ENCODE data around the gene LZTS3.
"Not testable (repeated sequence)": the region's sequence is repeated elsewhere in the genome, so short reads cannot be mapped to it uniquely, and the experiment has no call there.

The LZTS3 gene

GRCh38 chr20:3146732-3147341 is 26.5 kb downstream of the LZTS3 start:
- DNase-seq (ENCODE audit: extremely low read depth in 1 of 2, low read depth in 1 of 2), result no peak

- no peak for DNase-seq (ENCODE audit: extremely low read depth in 1 of 2, low read depth in 1 of 2)
These were observed 31.6 kb downstream of the LZTS3 start for GRCh38 chr20:3141757-3142156.

GRCh38 chr20:3137492-3137891 is 35.9 kb downstream of the LZTS3 start:
- no peak for DNase-seq (ENCODE audit: extremely low read depth in 1 of 2, low read depth in 1 of 2)

GRCh38 chr20:3135507-3136070 is 37.8 kb downstream of the LZTS3 start:
- no peak for DNase-seq (ENCODE audit: extremely low read depth in 1 of 2, low read depth in 1 of 2)

- no peak for DNase-seq (ENCODE audit: extremely low read depth in 1 of 2, low read depth in 1 of 2)
These were observed 39.2 kb downstream of the LZTS3 start for GRCh38 chr20:3134151-3134550.

- no peak for DNase-seq (ENCODE audit: extremely low read depth in 1 of 2, low read depth in 1 of 2)
These were observed 40.2 kb downstream of the LZTS3 start for GRCh38 chr20:3133155-3133554.

- no peak for DNase-seq (ENCODE audit: extremely low read depth in 1 of 2, low read depth in 1 of 2)
These were observed 43.2 kb downstream of the LZTS3 start for GRCh38 chr20:3130051-3130600.

GRCh38 chr20:3129094-3129493 is 44.3 kb downstream of the LZTS3 start:
- DNase-seq (ENCODE audit: extremely low read depth in 1 of 2, low read depth in 1 of 2), result no peak

GRCh38 chr20:3128275-3128984 is 44.9 kb downstream of the LZTS3 start:
- DNase-seq (ENCODE audit: extremely low read depth in 1 of 2, low read depth in 1 of 2), result no peak

GRCh38 chr20:3126527-3126859 is 46.9 kb downstream of the LZTS3 start:
- no peak for DNase-seq (ENCODE audit: extremely low read depth in 1 of 2, low read depth in 1 of 2)

- DNase-seq (ENCODE audit: extremely low read depth in 1 of 2, low read depth in 1 of 2), result not testable (repeated sequence)
These were observed 47.4 kb downstream of the LZTS3 start for GRCh38 chr20:3125776-3126526.

GRCh38 chr20:3124773-3125560 is 48.4 kb downstream of the LZTS3 start:
- DNase-seq (ENCODE audit: extremely low read depth in 1 of 2, low read depth in 1 of 2), result not testable (repeated sequence)

GRCh38 chr20:3124163-3124562 is 49.2 kb downstream of the LZTS3 start:
- DNase-seq (ENCODE audit: extremely low read depth in 1 of 2, low read depth in 1 of 2), result not testable (repeated sequence)

- no peak for DNase-seq (ENCODE audit: extremely low read depth in 1 of 2, low read depth in 1 of 2)
These were observed 49.8 kb downstream of the LZTS3 start for GRCh38 chr20:3123542-3123941.

- DNase-seq (ENCODE audit: extremely low read depth in 1 of 2, low read depth in 1 of 2), result no peak
These were observed 51.3 kb downstream of the LZTS3 start for GRCh38 chr20:3121955-3122610.

- no peak for DNase-seq (ENCODE audit: extremely low read depth in 1 of 2, low read depth in 1 of 2)
These were observed 52.0 kb downstream of the LZTS3 start for GRCh38 chr20:3121271-3121911.

GRCh38 chr20:3119044-3119443 is 54.3 kb downstream of the LZTS3 start:
- no peak for DNase-seq (ENCODE audit: extremely low read depth in 1 of 2, low read depth in 1 of 2)

- DNase-seq (ENCODE audit: extremely low read depth in 1 of 2, low read depth in 1 of 2), result not testable (repeated sequence)
These were observed 55.4 kb downstream of the LZTS3 start for GRCh38 chr20:3117839-3118379.

GRCh38 chr20:3116341-3116740 is 57.0 kb downstream of the LZTS3 start:
- no peak for DNase-seq (ENCODE audit: extremely low read depth in 1 of 2, low read depth in 1 of 2)

Measured in stimulated activated CD8-positive, alpha-beta memory T cell treated with anti-CD3 and anti-CD28 coated beads, Interleukin-7, amount 100 ng/mL, for 48 hours (primary cell).